A549 (cell line): Measurements from ENCODE around the gene SOX11. TPM values are rescaled to one million over a fixed set of nuclear protein-coding genes. Genes with fewer than 3 reads are reported as not detected.

Experiments
- ATAC-seq, 2 experiments: fragments of 200-7000 bp in 1 of 2; fragments of >200 bp in 1 of 2; cut with Nextera tagmentation in 1 of 2; cut with Tn5 transposase in 1 of 2; 3 replicates each; pipeline versions ENCODE4 v1.8.0 to v1.9.1; 2018 to 2020; ENCODE audit warnings: mild to moderate bottlenecking in 1 of 2, moderate library complexity in 1 of 2
- CTCF ChIA-PET: fragments of 300-600 bp; sonication (Branson Sonifier 250); formaldehyde crosslinking; extraction: SDS; loops from one replicate; lab custom pipeline; 2021; ENCODE audit warnings: antibody characterized with exemption, inconsistent platforms; lab: Yijun Ruan, JAX
- POLR2A ChIA-PET: fragments of 350-600 bp; formaldehyde crosslinking; extraction: SDS; loops from one replicate; lab custom pipeline; 2021; ENCODE audit warnings: antibody characterized with exemption, inconsistent platforms; lab: Yijun Ruan, JAX
- DNase-seq, 2 experiments: peaks; one replicate each; pipeline versions ENCODE4 v3.0.0 to v3.0.0-alpha.2; 2011 to 2016; ENCODE audit warnings: low read depth in 1 of 2, low spot score in 1 of 2
- FAIRE-seq: peaks from 2 replicates; lab custom pipeline; 2011; peaks lifted over from hg19 to GRCh38; lab: Jason Lieb, UNC
- H3K27ac ChIP-seq, 2 experiments: fragments of >200 bp; sonication (Bioruptor Twin); formaldehyde crosslinking; 3 replicates each; pipeline ENCODE4 v1.5.1; 2016 to 2017
- H3K4me1 ChIP-seq: fragments of >200 bp; sonication (Bioruptor Twin); formaldehyde crosslinking; 3 replicates; pipeline ENCODE4 v1.6.1; 2016
- H3K4me2 ChIP-seq: fragments of >200 bp; sonication (Bioruptor Twin); formaldehyde crosslinking; 3 replicates; pipeline ENCODE4 v1.6.1; 2016
- H3K4me3 ChIP-seq: fragments of >200 bp; sonication (Bioruptor Twin); formaldehyde crosslinking; 3 replicates; pipeline ENCODE4 v1.5.1; 2016
- H3K9me3 ChIP-seq: fragments of >200 bp; sonication (Bioruptor Twin); formaldehyde crosslinking; 3 replicates; pipeline ENCODE4 v1.6.1; 2016
- CHD4 ChIP-seq: fragments of 200-600 bp; sonication (generic); IDR thresholded peaks from 2 replicates; pipeline ENCODE4 v1.6.1; 2016; ENCODE audit warnings: antibody characterized with exemption, mild to moderate bottlenecking, borderline replicate concordance
- CTCF ChIP-seq: fragments of >200 bp; sonication (Bioruptor Twin); formaldehyde crosslinking; IDR thresholded peaks from 3 replicates; pipeline ENCODE4 v1.5.1; 2016
- EHF ChIP-seq: fragments of 250-450 bp; sonication (Bioruptor Pico); IDR thresholded peaks from 2 replicates; pipeline ENCODE4 v1.5.0; 2020; ENCODE audit warnings: mild to moderate bottlenecking
- EHMT2 ChIP-seq: fragments of 200-600 bp; sonication (generic); IDR thresholded peaks from 2 replicates; pipeline ENCODE4 v1.6.1; 2016; ENCODE audit warnings: antibody characterized with exemption, low read depth, mild to moderate bottlenecking, moderate library complexity
- ELK1 ChIP-seq: fragments of 150-350 bp; IDR thresholded peaks from 2 replicates; pipeline ENCODE4 v1.6.1; 2014; ENCODE audit warnings: low read depth, mild to moderate bottlenecking, low read length
- EP300 ChIP-seq, 2 experiments: fragments of >200 bp; sonication (Bioruptor Twin); formaldehyde crosslinking; IDR thresholded peaks; 2 replicates in 1 of 2; 3 replicates in 1 of 2; pipeline ENCODE4 v1.6.1; 2016 to 2017
- FOSL2 ChIP-seq, 2 experiments: fragments of 450-650 bp in 1 of 2; fragments of >200 bp in 1 of 2; sonication (Bioruptor Twin) in 1 of 2; formaldehyde crosslinking; IDR thresholded peaks; 2 replicates each; pipeline versions ENCODE4 v1.5.0 to v1.6.1; 2016 to 2020; ENCODE audit warnings: mild to moderate bottlenecking in 1 of 2, moderate library complexity in 1 of 2
- FOXS1 ChIP-seq: fragments of 250-450 bp; sonication (Bioruptor Pico); IDR thresholded peaks from 2 replicates; pipeline ENCODE4 v1.5.0; 2020; ENCODE audit warnings: mild to moderate bottlenecking, moderate library complexity
- GATA3 ChIP-seq: IDR thresholded peaks from 2 replicates; pipeline ENCODE4 v1.6.1; 2012; ENCODE audit warnings: borderline replicate concordance
- HEYL ChIP-seq: fragments of 250-450 bp; sonication (Bioruptor Pico); IDR thresholded peaks from 2 replicates; pipeline ENCODE4 v1.8.0; 2021; ENCODE audit warnings: mild to moderate bottlenecking, moderate library complexity
- HOXB13 ChIP-seq: fragments of 250-450 bp; sonication (Bioruptor Pico); IDR thresholded peaks from 2 replicates; pipeline ENCODE4 v1.5.0; 2020; ENCODE audit warnings: low read depth, mild to moderate bottlenecking, moderate library complexity
- HOXB5 ChIP-seq: fragments of 250-450 bp; sonication (Bioruptor Pico); IDR thresholded peaks from 2 replicates; pipeline ENCODE4 v1.5.0; 2020; ENCODE audit warnings: mild to moderate bottlenecking, moderate library complexity
- KDM1A ChIP-seq: fragments of 200-600 bp; sonication (generic); IDR thresholded peaks from 2 replicates; pipeline ENCODE4 v1.6.1; 2016; ENCODE audit warnings: low read depth, mild to moderate bottlenecking
- KDM5A ChIP-seq: fragments of 200-600 bp; sonication (generic); IDR thresholded peaks from 2 replicates; pipeline ENCODE4 v1.6.1; 2016; ENCODE audit warnings: antibody characterized with exemption, mild to moderate bottlenecking
- MAZ ChIP-seq: fragments of 150-350 bp; IDR thresholded peaks from 2 replicates; pipeline ENCODE4 v1.6.1; 2014; ENCODE audit warnings: antibody characterized with exemption, low read depth, low read length, borderline replicate concordance
- MYC ChIP-seq: IDR thresholded peaks from 2 replicates; pipeline ENCODE4 v1.6.1; 2012; ENCODE audit warnings: mild to moderate bottlenecking, inconsistent platforms, low read length, improper control_type of control experiment, borderline replicate concordance
- NFE2L2 ChIP-seq: fragments of 150-350 bp; conservative IDR thresholded peaks from 2 replicates; pipeline ENCODE4 v1.6.1; 2014; ENCODE audit warnings: low read length
- NPAS2 ChIP-seq: fragments of 250-450 bp; sonication (Bioruptor Pico); IDR thresholded peaks from 2 replicates; pipeline ENCODE4 v1.8.0; 2022; ENCODE audit warnings: mild to moderate bottlenecking, moderate library complexity, borderline replicate concordance
- NR3C1 ChIP-seq: fragments of >200 bp; sonication (Bioruptor Twin); formaldehyde crosslinking; IDR thresholded peaks from 3 replicates; pipeline ENCODE4 v1.6.1; 2017
- PBX3 ChIP-seq: IDR thresholded peaks from 2 replicates; pipeline ENCODE4 v1.6.1; 2012
- PHF8 ChIP-seq: fragments of 200-600 bp; sonication (generic); IDR thresholded peaks from 2 replicates; pipeline ENCODE4 v1.6.1; 2016; ENCODE audit warnings: low read depth, mild to moderate bottlenecking, antibody characterized with exemption, moderate library complexity, borderline replicate concordance
- POLR2AphosphoS2 ChIP-seq: conservative IDR thresholded peaks from 2 replicates; pipeline ENCODE4 v1.6.1; 2012; ENCODE audit warnings: low read length, improper control_type of control experiment, inconsistent platforms
- REST ChIP-seq: fragments of 200-600 bp; sonication (generic); IDR thresholded peaks from 2 replicates; pipeline ENCODE4 v1.6.1; 2016; ENCODE audit warnings: antibody characterized with exemption, mild to moderate bottlenecking, moderate library complexity
- RFX5 ChIP-seq: fragments of 450-650 bp; IDR thresholded peaks from 2 replicates; pipeline ENCODE4 v1.7.1; 2014; ENCODE audit warnings: antibody characterized with exemption, mild to moderate bottlenecking, moderate library complexity
- SMC3 ChIP-seq: fragments of >200 bp; sonication (Bioruptor Twin); formaldehyde crosslinking; IDR thresholded peaks from 3 replicates; pipeline ENCODE4 v1.6.1; 2018; ENCODE audit warnings: inconsistent platforms
- SREBF2 ChIP-seq: fragments of 450-650 bp; IDR thresholded peaks from 2 replicates; pipeline ENCODE4 v1.6.1; 2014; ENCODE audit warnings: mild to moderate bottlenecking, moderate library complexity
- TP53 ChIP-seq: fragments of 250-450 bp; sonication (Bioruptor Pico); IDR thresholded peaks from 2 replicates; pipeline ENCODE4 v1.5.0; 2021; ENCODE audit warnings: mild to moderate bottlenecking, moderate library complexity
- ZFP36 ChIP-seq: fragments of 450-650 bp; IDR thresholded peaks from 2 replicates; pipeline ENCODE4 v1.6.1; 2014; ENCODE audit warnings: borderline replicate concordance; ENCODE audit not compliant: partially characterized antibody
- ZSCAN20 ChIP-seq: fragments of 250-450 bp; sonication (Bioruptor Pico); IDR thresholded peaks from 2 replicates; pipeline ENCODE4 v1.8.0; 2022; ENCODE audit warnings: mild to moderate bottlenecking, moderate library complexity
- WGBS: methylation state at CpG from one replicate; pipeline ENCODE4 v1.1.6; 2017; ENCODE audit errors: missing lambda C conversion rate; 5-methylcytosine and 5-hydroxymethylcytosine counted together
- polyA plus RNA-seq, 4 experiments: library from polyadenylated mRNA; depleted of rRNA in 3 of 4; stranded (reverse); fragments of >200 nt; fragmentation: RNase III in 1 of 4; extraction: RNeasy Plus Mini Kit Qiagen cat#74134 plus additional on column Dnase treatment in 1 of 4; gene quantifications; 2 replicates in 3 of 4; 3 replicates in 1 of 4; pipeline ENCODE4 v1.2.3, GENCODE V29; 2011 to 2017

SOX11 gene
- polyA plus RNA-seq, 2 of the 4 experiments (the other 2 are of a cell fraction): not detected

GRCh38 chr2:5706717-5707455 lies 14.7 kb downstream of the SOX11 start:
- no peak for ATAC-seq
- ChIA-PET CTCF (interaction anchor here (0.6 kb wide), 1 partner anchor 224 kb away, joined by 3 read pairs; no protein-coding TSS in a partner anchor), POLR2A (no interaction called here)
- no peaks in the 10 kb centered on the region for H3K9me3 ChIP-seq
- H3K27ac ChIP-seq: no peak overlapping the region
- 59% methylated on average over 48 of the region's 56 CpGs for WGBS
- no peak for FAIRE-seq
- H3K4me2 ChIP-seq: no peak overlapping the region
- TF ChIP-seq TP53 (CRISPR knock-in tag) (no peak), FOXS1 (CRISPR knock-in tag) (no peak), REST (no peak), ZFP36 (no peak), EHF (CRISPR knock-in tag) (no peak), KDM5A (no peak), SREBF2 (no peak), HOXB13 (CRISPR knock-in tag) (no peak), HOXB5 (CRISPR knock-in tag) (no peak), PHF8 (no peak), EHMT2 (no peak), POLR2AphosphoS2 (no peak), NR3C1 (no peak), EP300 (IDR thresholded peaks at IDR 0.05) (no peak), MYC (no peak), SMC3 (no peak)
- no peaks in the 10 kb centered on the region for H3K4me1 ChIP-seq
- H3K4me3 ChIP-seq: no peak overlapping the region
- DNase-seq: no peak

- 3% methylated on average over 6 of the region's 6 CpGs for WGBS
- H3K4me2 ChIP-seq: no peak overlapping the region
- ChIA-PET CTCF (no interaction called here), POLR2A (no interaction called here)
- no peaks in the 10 kb centered on the region for H3K4me1 ChIP-seq
- DNase-seq (no peak), FAIRE-seq (no peak), ATAC-seq (no peak)
- TF ChIP-seq RFX5 (no peak), POLR2AphosphoS2 (no peak), SMC3 (no peak), NR3C1 (no peak), GATA3 (no peak), KDM1A (no peak), FOXS1 (CRISPR knock-in tag) (no peak), NFE2L2 (no peak), ELK1 (no peak), FOSL2 (IDR thresholded peaks at IDR 0.05) (no peak), FOSL2 (CRISPR knock-in tag; IDR thresholded peaks at IDR 0.05) (no peak), CHD4 (no peak), HEYL (no peak), NPAS2 (CRISPR knock-in tag) (no peak), ZSCAN20 (CRISPR knock-in tag) (no peak), MAZ (no peak), PBX3 (no peak), CTCF (no peak)
- no peak overlapping the region for H3K4me3 ChIP-seq
- no peaks in the 10 kb centered on the region for H3K9me3 ChIP-seq
- no peak overlapping the region for H3K27ac ChIP-seq
Observed at GRCh38 chr2:5710615-5711014, 18.4 kb downstream of the SOX11 start.
